K562 (cell line): Measurements from ENCODE around the gene KCNJ14. TPM values are rescaled to one million over a fixed set of nuclear protein-coding genes. Genes with fewer than 3 reads are reported as not detected.

Experiments used
- ATAC-seq: fragments of 200-7000 bp; cut with Tn5 transposase; 3 replicates; pipeline ENCODE4 v1.9.1; 2020; ENCODE audit warnings: moderate library complexity
- BruUV-seq: library from RNA; stranded (reverse); fragments of 400-500 nt; replicated peaks from 2 replicates; lab custom pipeline; 2021; lab: Mats Ljungman, UMichigan
- CTCF ChIA-PET: fragments of 300-600 bp; formaldehyde crosslinking; extraction: SDS; loops from one replicate; lab custom pipeline; 2021; ENCODE audit warnings: low intra/inter-chr PET ratio; lab: Yijun Ruan, JAX
- POLR2A ChIA-PET: fragments of 300-600, 350-650 bp; sonication (Branson Sonifier 250); formaldehyde crosslinking; extraction: SDS; loops from one replicate; lab custom pipeline; 2021; ENCODE audit warnings: antibody characterized with exemption, inconsistent platforms; lab: Yijun Ruan, JAX
- DNase-seq, 4 experiments: peaks; one replicate each; pipeline versions ENCODE4 v3.0.0 to v3.0.0-alpha.2; 2011 to 2018; ENCODE audit warnings: low spot score in 3 of 4, mixed read lengths in 3 of 4; ENCODE audit errors: extremely low read depth in 1 of 4
- FAIRE-seq: peaks from 2 replicates; lab custom pipeline; 2011; peaks lifted over from hg19 to GRCh38; lab: Jason Lieb, UNC
- H2AFZ ChIP-seq: 2 replicates; pipeline ENCODE4 v1.6.0; 2011; ENCODE audit warnings: low read depth, low read length, control low read depth, inconsistent platforms
- H3K27ac ChIP-seq: fragments of 200-600 bp; 3 replicates; pipeline ENCODE4 v1.8.0; 2011; ENCODE audit warnings: low read depth, mild to moderate bottlenecking, control low read depth, inconsistent platforms, low read length, moderate library complexity, mixed read lengths; ENCODE audit errors: extremely low read depth
- H3K27me3 ChIP-seq, 2 experiments: fragments of 300-600 bp in 1 of 2; 2 replicates in 1 of 2; 3 replicates in 1 of 2; pipeline versions ENCODE4 v1.6.0 to v1.8.0; 2011; ENCODE audit warnings: inconsistent platforms in 2 of 2, low read length in 2 of 2, mild to moderate bottlenecking in 1 of 2, mixed read lengths in 1 of 2, moderate library complexity in 1 of 2; ENCODE audit not compliant: control insufficient read depth in 2 of 2, insufficient read depth in 2 of 2
- H3K36me3 ChIP-seq: fragments of 300-600 bp; 3 replicates; pipeline ENCODE4 v1.8.0; 2011; ENCODE audit warnings: mild to moderate bottlenecking, low read length, inconsistent platforms; ENCODE audit not compliant: control insufficient read depth, insufficient read depth
- H3K4me1 ChIP-seq, 2 experiments: fragments of 200-600 bp in 1 of 2; replicated peaks in 1 of 2; 2 replicates in 1 of 2; 3 replicates in 1 of 2; pipeline versions ENCODE4 v1.5.1 to v1.8.0; 2011; ENCODE audit warnings: inconsistent platforms in 2 of 2, low read length in 2 of 2, mild to moderate bottlenecking in 1 of 2, mixed read lengths in 1 of 2, moderate library complexity in 1 of 2; ENCODE audit not compliant: control insufficient read depth in 2 of 2, insufficient read depth in 2 of 2
- H3K4me2 ChIP-seq: 2 replicates; pipeline ENCODE4 v1.6.1; 2011; ENCODE audit warnings: low read length, control low read depth, inconsistent platforms, mixed read lengths; ENCODE audit not compliant: insufficient read depth
- H3K4me3 ChIP-seq: fragments of 200-600 bp; sonication (generic), shearing (Covaris generic); 2 replicates; pipeline ENCODE4 v1.5.1; 2016; ENCODE audit warnings: control low read depth, inconsistent platforms
- H3K79me2 ChIP-seq: fragments of 200-600 bp; 3 replicates; pipeline ENCODE4 v1.8.0; 2011; ENCODE audit warnings: low read length, inconsistent platforms; ENCODE audit not compliant: control insufficient read depth, insufficient read depth
- H3K9ac ChIP-seq, 2 experiments: 2 replicates each; pipeline versions ENCODE4 v1.6.0 to v1.6.1; 2011; ENCODE audit warnings: low read depth in 2 of 2, low read length in 2 of 2, control low read depth in 1 of 2, inconsistent platforms in 1 of 2, mild to moderate bottlenecking in 1 of 2, mixed read lengths in 1 of 2; ENCODE audit not compliant: insufficient read depth in 1 of 2
- H3K9me1 ChIP-seq: one replicate; pipeline ENCODE4 v1.6.0; 2011; ENCODE audit warnings: inconsistent platforms, mild to moderate bottlenecking, low read length, moderate library complexity; ENCODE audit not compliant: control insufficient read depth, insufficient read depth
- H3K9me3 ChIP-seq: replicated peaks from 2 replicates; pipeline ENCODE4 v1.5.1; 2011; ENCODE audit warnings: low read depth, low read length, inconsistent platforms; ENCODE audit not compliant: control insufficient read depth, insufficient read depth
- H4K20me1 ChIP-seq: replicated peaks from 2 replicates; pipeline ENCODE4 v1.6.1; 2011; ENCODE audit warnings: low read length, inconsistent platforms, mixed read lengths; ENCODE audit not compliant: control insufficient read depth, insufficient read depth
- ARID2 ChIP-seq: fragments of 450-650 bp; IDR thresholded peaks from 2 replicates; pipeline ENCODE4 v1.6.1; 2017; ENCODE audit warnings: antibody characterized with exemption, mild to moderate bottlenecking
- BCOR ChIP-seq: fragments of 450-650 bp; IDR thresholded peaks from 2 replicates; pipeline ENCODE4 v1.6.1; 2016
- ERF ChIP-seq: fragments of 450-650 bp; formaldehyde crosslinking; IDR thresholded peaks from 2 replicates; pipeline ENCODE4 v1.4.0; 2020; ENCODE audit warnings: mild to moderate bottlenecking, mixed read lengths
- HMG20A ChIP-seq: fragments of 450-650 bp; formaldehyde crosslinking; conservative IDR thresholded peaks from 2 replicates; pipeline ENCODE4 v1.4.0; 2020; ENCODE audit warnings: mild to moderate bottlenecking, mixed read lengths
- IFI16 ChIP-seq: fragments of 250-450 bp; sonication (Bioruptor Pico); IDR thresholded peaks from 2 replicates; pipeline ENCODE4 v2.1.2; 2022; ENCODE audit warnings: mild to moderate bottlenecking, inconsistent platforms
- KDM1A ChIP-seq, 2 experiments: fragments of 450-650 bp; IDR thresholded peaks; 2 replicates each; pipeline ENCODE4 v1.6.1; 2016; ENCODE audit warnings: mild to moderate bottlenecking in 2 of 2
- MLX ChIP-seq, 2 experiments: fragments of 450-650 bp in 1 of 2; sonication (generic) in 1 of 2; formaldehyde crosslinking; conservative IDR thresholded peaks; 2 replicates each; pipeline versions ENCODE4 v1.4.0 to v1.8.1; 2020 to 2022; ENCODE audit warnings: mild to moderate bottlenecking in 1 of 2, missing genetic modification reagents in 1 of 2
- MTA1 ChIP-seq: fragments of 450-650 bp; IDR thresholded peaks from 2 replicates; pipeline ENCODE4 v1.6.1; 2017; ENCODE audit warnings: borderline replicate concordance
- NFIC ChIP-seq: fragments of 450-650 bp; IDR thresholded peaks from 2 replicates; pipeline ENCODE4 v1.6.1; 2017; ENCODE audit warnings: mild to moderate bottlenecking, inconsistent platforms
- POLR2B ChIP-seq: fragments of 450-650 bp; IDR thresholded peaks from 2 replicates; pipeline ENCODE4 v1.6.1; 2018; ENCODE audit warnings: low read depth; ENCODE audit not compliant: partially characterized antibody
- RBM25 ChIP-seq: fragments of 200-400 bp; formaldehyde crosslinking; IDR thresholded peaks from 2 replicates; pipeline ENCODE4 v1.6.1; 2018; ENCODE audit warnings: low read length, low read depth, moderate library complexity; ENCODE audit not compliant: severe bottlenecking
- TEAD4 ChIP-seq, 2 experiments: sonication (generic) in 1 of 2; formaldehyde crosslinking in 1 of 2; IDR thresholded peaks; 2 replicates each; pipeline versions ENCODE4 v1.6.1 to v1.8.0; 2012 to 2022; ENCODE audit warnings: borderline replicate concordance in 1 of 2, inconsistent platforms in 1 of 2, low read length in 1 of 2, mild to moderate bottlenecking in 1 of 2, missing genetic modification reagents in 1 of 2
- ZBED1 ChIP-seq: IDR thresholded peaks from 2 replicates; pipeline ENCODE4 v1.6.1; 2014
- ZBTB8A ChIP-seq: fragments of 450-650 bp; IDR thresholded peaks from 2 replicates; pipeline ENCODE4 v1.6.1; 2018; ENCODE audit warnings: mild to moderate bottlenecking, moderate library complexity; ENCODE audit not compliant: partially characterized antibody
- ZFP36 ChIP-seq: fragments of 150-350 bp; IDR thresholded peaks from 2 replicates; pipeline ENCODE4 v1.6.1; 2018; ENCODE audit warnings: low read length, low read depth; ENCODE audit not compliant: partially characterized antibody
- ZNF121 ChIP-seq: sonication (generic); formaldehyde crosslinking; conservative IDR thresholded peaks from 2 replicates; pipeline ENCODE4 v1.8.0; 2022; ENCODE audit warnings: missing genetic modification reagents
- ZNF232 ChIP-seq: sonication (generic); formaldehyde crosslinking; IDR thresholded peaks from 2 replicates; pipeline ENCODE4 v1.8.0; 2022; ENCODE audit warnings: mild to moderate bottlenecking, missing genetic modification reagents
- WGBS: fragments of 100-300 bp; shearing (Covaris generic); methylation state at CpG from one replicate; pipeline ENCODE4 v1.1.6; 2016; ENCODE audit warnings: low coverage, mixed read lengths; ENCODE audit not compliant: insufficient coverage; ENCODE audit errors: missing lambda C conversion rate; 5-methylcytosine and 5-hydroxymethylcytosine counted together
- in situ Hi-C: fragments of 300-500 bp; cut with MboI; formaldehyde crosslinking; loops from 4 replicates; pipeline ENCODE4 v1.15.0; 2018; ENCODE audit warnings: inconsistent platforms, mixed read lengths
- intact Hi-C: fragments of 100-400 bp; cut with micrococcal nuclease; formaldehyde crosslinking; loops from 2 replicates; pipeline ENCODE4 v1.14.2; 2022
- polyA plus RNA-seq, 8 experiments: library from polyadenylated mRNA; depleted of rRNA in 4 of 8; stranded (reverse) in 5 of 8; unstranded in 3 of 8; fragments of >200 nt; fragmentation: Nextera tagmentation in 2 of 8; fragmentation: Illumina TruSeq in 1 of 8; extraction: Ambion mirVana in 2 of 8; extraction: Trizol in 1 of 8; gene quantifications; 2 replicates each; pipeline versions ENCODE4 v1.2.1 to v1.2.3, GENCODE V29; 2011 to 2014; ENCODE audit warnings: inconsistent platforms in 1 of 8, missing spikeins in 1 of 8
- total RNA-seq, 7 experiments: library from RNA; depleted of rRNA in 6 of 7; stranded (reverse); fragments of >200 nt in 6 of 7; fragmentation: Illumina TruSeq in 2 of 7; extraction: Trizol in 2 of 7; gene quantifications; 2 replicates each; pipeline versions ENCODE4 v1.2.1 to v1.2.3, GENCODE V29; 2011 to 2021; ENCODE audit warnings: low replicate concordance in 1 of 7

The KCNJ14 gene
- total and polyA plus RNA-seq, 9 of the 15 experiments (the other 6 are each of a cell fraction or from before 2014, with no cell fraction given): 0.15 to 1.6 (median 0.49) TPM

- no peaks in the 10 kb centered on the region for H3K36me3 ChIP-seq
- H3K9me1 ChIP-seq: no peaks in the 10 kb centered on the region
- BruUV-seq: no TSS peak
- DNase-seq (no peak), FAIRE-seq (no peak), ATAC-seq (no peak)
- H3K27me3 ChIP-seq: peaks cover 7 to 30% of the 10 kb centered on the region in 2 experiments; a peak in 3 of 5 replicates
- no peaks in the 10 kb centered on the region for H3K9me3 ChIP-seq
- ChIA-PET CTCF (interaction anchor here (2.4 to 3.0 kb wide), 2 partner anchors 76 to 80 kb away, joined by 24 to 32 read pairs; no protein-coding TSS in a partner anchor), POLR2A (interaction anchor here (0.6 to 1.3 kb wide), 7 partner anchors 10 to 108 kb away, joined by 3 to 5 read pairs (median 4); no protein-coding TSS in a partner anchor)
- H2AFZ ChIP-seq: no peak overlapping the region
- H3K27ac ChIP-seq: no peak overlapping the region
- TF ChIP-seq ARID2 (no peak), MLX (CRISPR knock-in tag; conservative IDR thresholded peaks at IDR 0.05) (no peak), TEAD4 (IDR thresholded peaks at IDR 0.05; ENCODE audit: low read length) (no peak), TEAD4 (CRISPR knock-in tag; IDR thresholded peaks at IDR 0.05; ENCODE audit: borderline replicate concordance) (no peak), RBM25 (peak; percentile 80), BCOR (peak; percentile 84), KDM1A (IDR thresholded peaks at IDR 0.05) (peak; percentile 37 to 55; a peak in 1 of 4 replicates), MTA1 (no peak), ZNF232 (CRISPR knock-in tag) (no peak), ZNF121 (CRISPR knock-in tag) (no peak), IFI16 (CRISPR knock-in tag) (no peak), ZBED1 (no peak), HMG20A (CRISPR knock-in tag) (no peak), POLR2B (no peak), ZBTB8A (no peak), NFIC (no peak), ERF (no peak), ZFP36 (peak; percentile 77)
- in situ Hi-C loops (loop anchor here (5.0 kb wide), 1 partner anchor 74 kb away; no protein-coding TSS in a partner anchor), intact Hi-C loops (no loop called here)
- no peaks in the 10 kb centered on the region for H3K79me2 ChIP-seq
- H3K4me3 ChIP-seq: no peak overlapping the region
- no peak overlapping the region for H3K4me2 ChIP-seq
- H3K4me1 ChIP-seq: peaks cover 0 to 29% of the 10 kb centered on the region in 2 experiments; a peak in 4 of 5 replicates
- 41% methylated on average over 7 of the region's 7 CpGs for WGBS
- H4K20me1 ChIP-seq: peaks cover 8% of the 10 kb centered on the region; the same call in 1 of the 2 replicates
- H3K9ac ChIP-seq: no peak overlapping the region
Measured at GRCh38 chr19:48507911-48508439, 52.6 kb downstream of the KCNJ14 start.
